NCI-H510A (cell line): Measurements from ENCODE around the gene ST3GAL5.

Experiments
- DNase-seq: peaks from one replicate; lab custom pipeline; 2025; lab: John Stamatoyannopoulos, UW

The ST3GAL5 gene

DNA sequence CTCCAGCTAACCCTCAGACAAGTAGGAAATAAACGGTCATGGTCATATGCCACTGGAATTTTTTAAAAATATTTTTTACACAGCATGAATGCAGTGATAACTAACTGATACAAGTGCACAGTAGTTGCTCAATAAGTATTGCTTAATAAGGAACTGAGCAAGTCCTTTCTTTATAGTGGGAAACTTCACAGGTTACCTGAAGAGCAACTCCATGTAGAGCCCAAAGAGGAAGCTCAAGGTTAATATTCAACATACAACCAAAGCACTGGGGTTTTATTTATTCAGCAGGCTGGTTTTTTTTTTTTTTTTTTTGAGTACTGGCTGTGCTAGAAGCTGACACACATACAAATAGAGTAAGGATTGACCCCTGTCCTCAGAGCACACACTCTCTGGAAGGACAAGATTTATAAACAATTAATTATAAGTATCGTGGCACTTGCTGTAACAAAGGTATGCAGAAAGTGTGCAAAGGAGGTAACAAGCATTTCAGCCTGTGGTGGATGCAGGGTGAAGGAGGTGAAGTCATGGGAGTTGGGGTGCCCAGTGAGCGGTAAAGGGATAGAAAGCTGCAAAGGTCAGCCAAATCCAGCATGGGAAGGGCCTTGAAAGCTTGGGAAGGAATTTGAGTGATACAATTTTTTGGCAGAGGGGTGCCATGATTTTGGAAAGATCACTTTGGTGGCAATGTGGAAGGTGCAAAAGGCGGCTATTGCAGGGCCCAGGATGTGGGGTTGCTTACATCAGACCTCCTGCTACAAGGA, 82.3 kb downstream of the ST3GAL5 start:
- no peak for DNase-seq

DNA sequence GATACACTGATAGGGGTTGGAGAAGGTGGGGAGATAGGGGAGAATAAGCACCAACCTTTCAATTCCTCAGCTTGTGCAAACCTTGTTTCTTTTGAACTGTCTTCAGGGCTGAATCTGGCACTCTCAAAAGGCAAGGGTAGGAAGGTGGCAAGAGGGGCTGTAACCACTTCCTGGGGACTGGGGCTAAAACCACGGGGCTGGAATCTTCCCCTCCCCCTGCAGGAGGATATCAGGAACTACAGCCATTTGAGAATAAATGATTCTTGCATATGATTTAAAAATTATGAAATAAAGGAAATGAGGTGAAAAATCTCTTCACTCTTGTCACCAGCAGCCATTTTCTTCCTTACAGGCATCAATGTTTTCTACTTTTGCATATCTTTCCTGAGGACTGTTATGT, 84.2 kb downstream of the ST3GAL5 start:
- no peak for DNase-seq

DNA sequence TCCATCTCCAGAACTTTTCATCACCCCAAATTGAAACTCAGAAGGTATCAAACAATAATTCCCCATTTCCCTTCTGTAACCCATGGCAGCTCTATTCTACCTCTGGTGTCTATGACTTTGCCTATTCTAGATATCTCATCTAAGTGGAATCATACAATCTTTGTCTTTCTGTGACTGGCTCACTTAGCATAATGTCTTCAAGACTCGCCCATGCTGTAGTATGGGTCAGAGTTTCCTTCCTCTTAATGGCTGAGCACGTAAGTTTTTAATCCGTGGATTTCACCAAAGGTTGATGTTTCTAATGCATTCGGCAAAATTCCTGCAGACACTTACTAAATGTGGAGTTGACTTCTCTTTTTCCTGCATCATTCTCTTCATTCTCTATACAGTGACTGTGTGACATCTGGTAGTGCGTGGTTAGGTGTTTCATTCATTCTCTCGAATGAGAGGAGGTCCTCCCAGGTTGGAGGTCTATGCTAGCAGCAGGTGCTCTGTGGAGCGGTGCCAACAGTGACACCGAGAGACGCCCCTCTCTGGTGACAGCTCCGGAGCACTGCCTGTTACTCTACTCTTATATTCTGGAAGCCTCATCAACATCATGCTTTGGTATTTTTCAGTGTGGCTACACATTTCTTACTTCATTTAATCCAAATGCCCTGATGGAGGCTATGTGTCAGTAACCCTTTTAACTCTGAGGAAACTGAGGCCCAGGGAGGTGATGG, 84.9 kb downstream of the ST3GAL5 start:
- DNase-seq = no peak

DNA sequence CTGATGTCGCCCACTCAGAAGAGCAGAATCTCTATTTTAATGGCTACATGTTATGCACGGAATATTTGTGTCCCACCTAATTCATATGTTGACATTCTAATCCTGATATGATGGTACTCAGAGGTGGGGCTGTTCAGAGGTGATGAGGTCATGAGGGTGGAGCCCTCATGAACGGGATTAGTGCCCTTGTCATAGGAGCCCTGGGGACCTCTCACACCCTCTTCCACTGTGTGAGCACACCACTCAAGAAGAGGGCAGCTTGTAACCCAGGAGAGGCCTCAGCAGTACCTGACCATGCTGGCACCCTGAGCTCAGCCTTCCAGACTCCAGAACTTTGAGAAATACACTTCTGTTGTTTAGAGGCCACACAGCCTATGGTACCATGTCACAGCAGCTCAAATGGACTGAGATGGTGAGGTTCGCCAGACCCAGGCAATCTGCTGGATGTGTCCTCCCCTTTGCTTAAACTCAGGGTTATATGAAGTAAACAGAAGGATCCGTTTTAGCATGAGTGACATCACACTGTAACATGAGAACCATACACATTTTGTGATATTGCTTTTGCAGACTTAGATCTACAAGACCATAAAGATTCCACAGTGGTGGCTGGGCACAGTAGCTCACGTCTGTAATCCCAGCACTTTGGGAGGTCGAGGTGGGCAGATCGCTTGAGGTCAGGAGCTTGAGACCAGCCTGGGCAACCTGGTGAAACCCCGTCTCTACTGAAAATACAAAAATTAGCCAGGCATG, 86.3 kb downstream of the ST3GAL5 start:
- no peak for DNase-seq

DNA sequence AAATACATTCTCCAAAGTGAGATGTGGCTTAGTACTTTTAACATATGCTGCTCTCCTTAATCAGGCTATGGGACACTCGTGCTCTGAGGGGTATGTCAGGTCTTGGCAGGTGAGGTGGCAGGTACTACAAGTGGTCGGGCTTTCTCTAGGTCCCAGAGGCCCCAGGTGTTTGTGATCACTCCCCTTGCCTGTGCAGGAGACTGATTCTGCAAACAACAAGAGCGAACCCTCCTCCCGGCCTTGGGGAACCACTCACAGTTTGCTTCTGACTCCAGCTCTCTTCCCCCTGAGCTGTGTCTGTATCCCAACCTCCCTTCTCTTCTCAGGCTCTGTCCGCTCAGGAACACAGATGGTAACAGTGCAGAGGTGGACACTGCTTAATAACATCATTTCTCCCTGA, 86.9 kb downstream of the ST3GAL5 start:
- no peak for DNase-seq

DNA sequence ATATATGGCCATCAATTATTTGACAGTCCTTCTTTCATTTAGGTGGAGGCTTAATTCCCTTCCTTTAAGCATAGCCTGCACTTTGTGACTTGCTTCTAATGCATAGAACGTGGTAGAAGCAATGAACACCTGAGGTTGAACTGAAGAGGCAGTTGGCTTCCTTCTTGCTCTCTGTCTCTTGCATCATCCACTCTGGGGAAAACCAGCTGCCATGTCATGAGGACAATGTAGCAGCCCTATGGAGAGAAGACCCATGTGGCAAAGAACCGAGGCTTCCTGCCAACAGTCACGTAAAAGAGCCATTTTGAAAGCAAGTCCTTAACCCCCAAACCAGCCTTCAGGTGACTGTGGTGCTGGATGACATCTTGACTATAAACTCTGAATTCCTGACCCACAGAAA, 88.2 kb downstream of the ST3GAL5 start:
- DNase-seq = no peak

DNA sequence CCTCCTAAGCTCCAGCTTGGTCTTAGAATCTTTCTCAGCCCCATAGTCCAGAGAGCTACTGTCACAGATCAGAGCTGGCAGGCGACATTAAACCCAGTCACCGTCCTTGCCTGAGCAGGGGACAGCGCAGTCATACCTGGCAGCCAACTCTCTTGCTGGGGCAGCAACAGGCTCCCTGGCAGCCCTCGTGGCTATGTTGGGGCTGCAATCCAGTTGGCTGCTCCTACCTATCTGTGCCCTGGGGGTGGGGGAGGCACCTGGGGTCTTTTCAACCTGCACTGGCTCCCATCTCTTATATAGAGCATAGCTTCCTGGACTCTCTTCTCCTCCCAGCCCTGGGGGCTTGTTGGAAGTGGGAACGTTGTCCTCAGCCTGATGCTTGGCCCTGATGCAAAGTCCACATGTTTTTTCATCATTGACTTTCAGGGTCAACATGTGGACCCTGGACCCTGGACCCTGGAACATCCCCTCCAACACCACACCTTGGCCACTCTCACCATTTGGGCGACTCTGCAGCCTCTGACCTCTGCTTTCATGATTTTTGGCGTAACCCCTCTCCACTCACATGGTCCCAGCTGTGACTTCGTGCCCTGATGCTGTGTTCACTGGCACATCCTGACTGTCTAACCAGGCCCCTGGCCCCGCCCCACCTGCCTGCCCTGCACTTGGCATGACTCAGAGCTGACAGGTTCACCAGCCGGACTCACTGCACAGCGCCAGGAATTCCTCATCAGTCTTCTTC, 89.4 kb downstream of the ST3GAL5 start:
- no peak for DNase-seq

DNA sequence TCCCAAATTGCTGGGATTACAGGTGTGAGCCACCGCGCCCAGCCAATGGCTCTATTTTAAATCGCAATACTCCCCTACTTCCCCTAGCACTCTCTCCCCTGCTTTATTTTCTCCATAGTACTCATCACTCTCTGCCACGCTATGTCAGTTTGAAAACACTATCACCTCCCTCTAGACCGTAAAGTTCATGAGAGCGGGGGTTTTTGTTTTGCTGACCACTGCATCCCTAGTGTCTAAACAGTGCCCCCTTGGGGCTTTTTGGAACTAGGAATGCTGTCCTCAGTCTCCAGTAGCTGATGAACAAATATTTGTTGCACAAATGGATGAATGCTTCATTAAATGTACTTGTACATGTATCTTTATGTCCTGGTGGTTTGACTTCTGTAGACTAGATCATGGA, 90.9 kb downstream of the ST3GAL5 start:
- DNase-seq = no peak

DNA sequence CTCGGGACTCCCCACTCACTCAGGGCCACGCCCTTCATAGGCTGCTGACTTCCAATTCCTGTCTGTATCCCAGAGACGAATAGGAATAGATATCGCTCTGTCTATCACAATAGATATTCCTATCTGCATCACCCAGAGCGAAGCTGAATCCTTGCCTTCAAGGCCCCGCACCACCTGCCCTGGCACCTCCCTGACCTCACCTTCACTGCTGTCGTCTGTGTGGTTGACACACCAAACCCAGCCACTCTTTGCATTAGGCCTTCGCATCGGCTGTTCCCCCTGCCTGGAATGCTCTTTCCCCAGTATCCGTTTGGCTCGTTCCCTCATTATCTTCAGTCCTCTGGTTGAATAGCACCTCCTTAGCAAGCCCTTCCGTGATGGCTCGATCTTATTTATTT, 91.5 kb downstream of the ST3GAL5 start:
- DNase-seq = no peak

DNA sequence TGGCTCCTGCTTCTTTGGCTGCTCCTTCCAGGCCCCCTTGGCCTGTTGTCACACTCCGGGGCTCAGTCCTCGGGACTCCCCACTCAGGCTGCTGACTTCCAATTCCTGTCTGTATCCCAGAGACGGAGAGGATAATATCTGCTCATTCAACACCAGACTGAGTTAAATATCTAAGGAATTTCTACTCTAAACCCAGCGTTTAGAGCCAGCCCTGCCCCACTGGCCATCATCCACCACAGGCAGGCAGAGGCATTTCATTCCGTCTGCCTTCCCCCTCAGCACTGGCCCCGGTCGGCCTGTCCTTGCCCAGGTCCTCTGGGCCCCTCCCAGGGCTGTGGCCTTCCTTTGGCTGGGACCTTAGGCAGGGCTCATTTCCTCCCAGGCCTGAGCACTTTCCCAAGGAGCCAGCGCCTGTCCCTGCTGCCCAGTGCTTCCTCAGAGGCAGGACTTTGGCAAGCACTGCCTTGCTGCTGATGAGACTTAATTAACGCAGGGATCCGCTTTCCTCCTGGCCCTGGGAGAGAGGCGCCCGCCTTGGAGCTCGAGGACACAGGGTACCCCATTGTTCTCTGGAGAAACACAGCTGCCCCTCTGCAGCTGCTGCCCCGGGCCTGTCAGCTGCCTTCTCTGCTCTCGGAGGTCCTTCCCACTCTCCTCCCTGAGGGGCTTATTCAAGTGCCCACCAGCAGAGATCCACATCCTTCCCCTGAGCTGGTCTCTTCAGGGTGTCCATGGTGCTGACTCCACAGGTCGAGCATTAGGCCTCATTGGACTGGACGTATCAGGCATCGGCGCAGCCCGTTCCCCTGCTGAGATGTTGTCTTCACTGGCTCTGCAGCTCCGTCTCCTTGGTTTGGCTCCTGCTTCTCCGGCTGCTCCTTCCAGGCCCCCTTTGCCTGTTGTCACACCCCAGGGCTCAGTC, 92.2 kb downstream of the ST3GAL5 start:
- DNase-seq = no peak

DNA sequence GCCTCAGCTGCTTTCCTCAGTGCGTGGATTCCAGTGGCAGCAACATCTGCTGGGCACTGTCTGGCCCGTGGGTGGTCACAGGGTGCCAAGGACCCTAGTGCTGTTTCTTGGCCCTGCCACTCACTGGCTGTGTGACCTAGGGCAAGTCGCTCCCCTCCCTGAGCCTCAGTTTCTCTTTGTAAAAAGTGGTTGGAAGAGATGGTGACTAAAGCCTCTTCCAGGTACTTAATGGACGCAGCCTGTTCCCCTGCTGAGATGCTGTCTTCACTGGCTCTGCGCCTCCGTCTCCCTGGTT, 92.8 kb downstream of the ST3GAL5 start:
- no peak for DNase-seq

DNA sequence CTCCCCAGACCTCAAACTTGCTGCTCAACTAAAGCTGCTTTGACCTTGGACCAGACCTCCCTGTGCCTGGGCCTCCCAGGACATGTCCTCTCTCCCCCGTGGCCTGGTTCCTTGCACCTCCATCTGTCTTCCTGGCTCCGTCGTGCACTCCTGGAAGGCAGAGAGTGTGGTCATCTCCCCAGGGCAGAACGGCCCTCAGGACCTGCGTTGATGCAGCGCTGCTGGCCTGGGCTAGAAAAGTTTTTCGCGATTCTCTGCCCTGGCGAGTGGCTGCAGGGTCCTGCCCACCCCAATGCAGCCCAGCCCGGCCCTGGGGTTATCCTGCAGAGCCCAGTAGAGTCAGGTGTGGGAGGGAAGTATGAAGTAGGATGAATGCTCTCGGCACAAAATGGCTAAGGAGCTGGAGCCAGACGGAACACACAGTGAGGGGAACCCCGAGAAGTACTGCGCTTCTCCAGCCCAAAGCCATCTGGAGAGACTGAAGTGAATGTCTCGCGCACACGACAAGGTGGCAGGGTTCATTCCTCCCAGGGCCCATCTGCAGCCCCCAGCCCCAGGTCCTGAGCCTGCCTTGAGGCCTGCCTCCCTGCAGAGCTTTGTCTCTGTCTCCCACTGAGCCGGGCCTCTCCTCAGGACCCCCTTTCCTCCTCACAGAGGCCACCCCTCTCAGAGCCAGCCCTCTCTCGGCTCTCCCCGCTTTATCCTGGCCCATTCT, 93.3 kb downstream of the ST3GAL5 start:
- no peak for DNase-seq

DNA sequence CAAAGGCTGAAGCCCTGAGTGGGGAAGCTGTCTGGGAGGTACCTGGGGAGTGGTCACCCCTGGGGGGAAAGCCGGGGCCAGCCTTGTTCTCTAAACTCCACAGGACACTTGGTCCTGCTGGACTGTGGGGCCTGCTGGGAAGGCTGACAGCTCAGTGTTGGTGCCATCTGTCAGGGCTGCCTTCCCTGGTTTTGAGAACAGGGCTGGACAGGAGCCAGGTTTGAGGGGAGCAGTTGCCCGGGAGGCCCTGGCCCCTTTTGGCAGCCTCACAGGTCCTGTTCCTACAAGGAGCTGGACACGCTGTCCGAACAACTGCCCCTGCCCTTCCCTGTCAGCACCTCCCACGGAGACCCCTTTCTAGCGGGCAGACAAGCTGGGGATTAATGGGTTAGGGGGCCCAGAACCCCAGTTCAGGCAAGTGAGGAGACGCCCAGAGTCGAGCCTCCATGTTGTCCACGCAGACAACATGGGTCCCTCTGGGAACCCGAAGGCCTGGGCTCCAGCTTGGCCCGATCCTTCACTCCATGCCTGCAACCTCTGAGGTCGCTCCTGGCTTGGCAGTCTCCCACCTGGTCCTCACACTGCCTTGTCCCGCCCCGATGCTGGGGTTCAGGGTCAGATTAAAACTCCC, 94.2 kb downstream of the ST3GAL5 start:
- DNase-seq = no peak

DNA sequence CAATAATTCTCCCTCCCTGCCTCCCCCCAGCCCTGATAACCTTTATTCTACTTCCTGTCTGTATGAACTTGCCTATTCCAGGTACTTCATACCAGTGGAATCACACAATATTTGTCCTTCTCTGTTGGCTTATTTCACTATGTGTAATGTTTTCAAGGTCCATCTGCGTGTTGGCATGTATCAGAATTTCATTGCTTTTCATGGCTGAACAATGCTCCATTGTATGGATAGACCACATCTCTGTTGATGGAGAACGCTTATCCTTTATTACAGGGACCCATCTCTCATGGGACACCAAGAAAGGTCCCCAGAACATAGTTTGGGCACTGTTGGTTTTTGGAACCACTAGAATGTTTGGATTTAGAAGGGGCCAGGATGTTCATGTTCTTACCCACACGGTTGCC, 94.8 kb downstream of the ST3GAL5 start:
- DNase-seq = no peak

DNA sequence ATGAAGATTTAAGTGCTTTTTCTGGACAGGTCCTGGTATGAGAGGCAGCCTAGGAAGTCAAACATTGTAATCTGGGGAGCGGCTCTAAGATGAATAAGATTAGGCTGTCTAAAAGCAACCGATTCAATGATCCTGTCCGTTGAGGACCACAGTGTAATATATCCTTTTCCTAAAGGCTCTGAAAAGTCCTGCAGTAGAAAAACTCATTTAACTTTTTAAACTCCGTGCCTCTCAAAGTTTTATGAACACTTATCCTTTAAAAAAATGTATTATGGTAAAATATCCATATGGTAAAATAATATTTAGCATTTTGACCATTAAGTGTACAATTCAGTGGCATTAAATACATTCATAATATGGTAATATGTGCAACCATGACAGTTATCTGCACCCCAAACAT, 95.2 kb downstream of the ST3GAL5 start:
- no peak for DNase-seq

DNA sequence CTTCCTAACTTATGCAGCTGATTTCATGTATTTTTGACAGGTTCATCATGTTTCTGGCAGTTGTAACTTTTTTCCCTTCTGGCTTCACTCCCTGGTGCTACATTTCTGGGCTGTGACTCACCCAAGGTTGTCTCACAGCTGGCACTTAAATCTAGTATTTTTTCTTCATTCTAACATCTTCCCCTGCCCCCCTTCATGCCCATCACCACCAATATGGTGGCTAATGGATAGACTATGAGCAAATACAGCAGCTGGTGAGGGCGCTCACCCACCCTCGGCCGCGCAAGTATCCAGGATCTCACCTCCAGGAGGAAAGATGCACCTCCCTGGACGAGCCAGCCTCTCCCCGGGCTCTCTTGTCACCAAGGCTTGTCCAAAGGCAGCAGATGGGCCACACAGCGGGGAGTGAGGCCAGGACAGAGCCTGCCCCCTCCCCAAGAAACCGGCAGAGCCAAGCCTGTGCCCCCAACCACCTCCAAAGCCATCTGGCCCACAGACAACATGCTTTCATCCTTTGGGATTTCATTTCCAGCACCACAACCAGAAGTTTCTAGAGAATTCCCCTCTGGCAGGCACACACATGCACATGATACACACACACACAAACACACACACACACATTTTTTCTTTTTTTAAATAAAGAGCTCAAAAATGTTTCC, 95.9 kb downstream of the ST3GAL5 start:
- DNase-seq = no peak

DNA sequence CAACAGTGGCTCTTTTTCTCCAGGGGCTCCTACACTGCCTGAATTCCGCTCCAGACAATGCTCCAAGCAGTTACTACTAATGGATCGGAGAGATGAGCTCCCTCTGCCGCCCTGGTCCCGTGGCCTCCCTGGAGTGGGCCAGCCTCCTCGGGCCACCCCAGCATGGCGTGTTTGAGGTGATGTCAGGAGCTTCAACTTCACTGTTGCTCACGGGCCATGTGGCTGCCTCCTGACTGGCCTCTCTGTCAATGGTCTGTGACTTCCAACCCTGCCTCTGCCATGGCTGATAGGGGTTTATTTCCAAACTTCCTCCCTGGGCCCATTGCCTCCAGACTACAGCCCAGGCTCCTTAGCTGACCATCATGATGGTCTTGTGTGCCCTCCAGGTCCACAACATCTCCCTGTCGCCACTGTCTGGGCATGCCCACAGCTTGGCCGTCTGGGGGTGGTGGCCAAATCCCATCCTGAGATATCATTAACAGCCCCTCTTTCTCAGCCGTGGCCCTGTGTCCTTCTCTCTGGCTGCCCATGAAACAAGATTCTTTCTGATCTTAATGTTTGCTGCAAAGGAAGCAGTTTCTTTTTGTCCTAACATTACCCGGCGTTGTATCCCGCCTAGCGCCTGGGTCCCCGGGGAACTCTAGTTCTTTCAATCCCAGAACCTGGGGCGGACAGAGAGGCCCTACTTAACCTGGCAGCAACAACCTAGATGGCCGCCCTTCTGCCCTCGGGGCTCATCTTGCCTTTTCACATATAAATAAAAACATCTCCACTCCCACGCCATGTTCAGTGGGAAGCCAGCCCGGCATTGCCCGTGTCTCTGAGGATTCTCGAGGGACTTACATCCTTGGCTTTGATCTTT, 96.9 kb downstream of the ST3GAL5 start:
- no peak for DNase-seq

DNA sequence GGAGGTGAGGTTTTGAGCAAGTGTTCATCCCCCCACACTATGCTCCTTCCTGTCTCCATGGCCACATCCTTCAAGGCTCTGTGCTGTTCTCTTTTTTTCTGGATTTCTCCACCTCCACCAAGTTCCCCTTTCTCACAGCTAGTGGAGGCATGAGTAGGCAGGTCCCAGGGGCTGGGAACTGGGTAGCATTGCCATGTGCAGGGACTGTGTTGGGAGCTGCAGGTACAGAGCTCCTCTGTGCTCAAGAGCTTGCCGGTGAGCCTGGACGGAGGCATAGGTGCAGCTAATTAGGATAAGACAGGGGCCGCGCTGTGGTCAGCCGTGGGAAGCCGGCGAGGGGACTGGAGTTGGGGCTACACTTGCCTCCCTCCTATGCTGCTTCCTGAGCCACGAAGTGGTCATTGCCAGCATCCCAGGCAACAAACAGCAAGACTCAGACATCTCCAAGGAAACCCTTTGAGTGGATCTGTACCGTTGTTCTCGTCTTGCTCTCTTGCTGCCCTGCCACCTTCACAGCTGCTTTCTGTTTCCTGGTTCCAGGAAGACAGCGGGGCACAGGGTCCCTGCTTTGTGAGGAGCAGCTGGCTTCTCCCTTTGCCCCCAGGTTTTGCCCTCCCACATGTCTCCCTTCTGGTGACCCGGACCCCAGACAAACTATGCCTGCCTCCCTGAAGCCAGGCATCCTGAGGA, 98.1 kb downstream of the ST3GAL5 start:
- no peak for DNase-seq
